Lower lobe of right lung (tissue), 2 donors: ENCODE results near the gene LRP2. TPM values are rescaled to one million over a fixed set of nuclear protein-coding genes. Genes with fewer than 3 reads are reported as not detected.

Experiments used
- ATAC-seq, 2 donors: fragments of 200-7000 bp; cut with Tn5 transposase; one replicate each; pipeline ENCODE4 v1.9.1; 2020 to 2022; ENCODE audit warnings: mild to moderate bottlenecking in 2 of 2, moderate library complexity in 2 of 2
- DNase-seq: peaks from one replicate; pipeline ENCODE4 v3.0.0-alpha.2; 2020
- H3K27ac ChIP-seq: fragments of 200-600 bp; one replicate; pipeline ENCODE4 v1.8.0; 2022
- H3K27me3 ChIP-seq: fragments of 200-600 bp; one replicate; pipeline ENCODE4 v1.8.0; 2022; ENCODE audit warnings: low read depth
- H3K36me3 ChIP-seq: fragments of 200-600 bp; one replicate; pipeline ENCODE4 v1.8.0; 2022; ENCODE audit warnings: mild to moderate bottlenecking
- H3K4me1 ChIP-seq: fragments of 200-600 bp; one replicate; pipeline ENCODE4 v1.8.0; 2022
- H3K4me3 ChIP-seq: fragments of 200-600 bp; one replicate; pipeline ENCODE4 v1.8.0; 2022; ENCODE audit warnings: mild to moderate bottlenecking
- H3K9me3 ChIP-seq: fragments of 200-600 bp; one replicate; pipeline ENCODE4 v1.8.0; 2022
- intact Hi-C: fragments of 100-400 bp; cut with DNase I; formaldehyde crosslinking; loops from one replicate; pipeline ENCODE4 v1.11.0; 2022
- total RNA-seq: library from RNA; stranded (reverse); fragmentation: NEBNext Ultra II Directional; extraction: Animal tissue kit (Norgen Biotek cat#: 25700); gene quantifications from one replicate; pipeline ENCODE4 v1.2.1, GENCODE V29; 2021
- TF ChIP-seq, protein P1 (sequence below): fragments of 200-600 bp; IDR thresholded peaks from one replicate; pipeline ENCODE4 v1.8.0; 2022; ENCODE audit warnings: antibody characterized with exemption, mild to moderate bottlenecking
- donor health status: DM: no; HTN: yes; CAD: no; lungs with severe emphysema.

LRP2 gene
- total RNA-seq, 1 donor from 2014 or later = 47.8 TPM

GRCh38 chr2:169175112-169175511, 187.2 kb downstream of the LRP2 start:
- no peaks in the 10 kb centered on the region for H3K27me3 ChIP-seq
- ATAC-seq (no peak), DNase-seq (no peak)
- H3K27ac ChIP-seq = no peak overlapping the region
- H3K9me3 ChIP-seq = no peaks in the 10 kb centered on the region
- TF ChIP-seq, protein P1, sequence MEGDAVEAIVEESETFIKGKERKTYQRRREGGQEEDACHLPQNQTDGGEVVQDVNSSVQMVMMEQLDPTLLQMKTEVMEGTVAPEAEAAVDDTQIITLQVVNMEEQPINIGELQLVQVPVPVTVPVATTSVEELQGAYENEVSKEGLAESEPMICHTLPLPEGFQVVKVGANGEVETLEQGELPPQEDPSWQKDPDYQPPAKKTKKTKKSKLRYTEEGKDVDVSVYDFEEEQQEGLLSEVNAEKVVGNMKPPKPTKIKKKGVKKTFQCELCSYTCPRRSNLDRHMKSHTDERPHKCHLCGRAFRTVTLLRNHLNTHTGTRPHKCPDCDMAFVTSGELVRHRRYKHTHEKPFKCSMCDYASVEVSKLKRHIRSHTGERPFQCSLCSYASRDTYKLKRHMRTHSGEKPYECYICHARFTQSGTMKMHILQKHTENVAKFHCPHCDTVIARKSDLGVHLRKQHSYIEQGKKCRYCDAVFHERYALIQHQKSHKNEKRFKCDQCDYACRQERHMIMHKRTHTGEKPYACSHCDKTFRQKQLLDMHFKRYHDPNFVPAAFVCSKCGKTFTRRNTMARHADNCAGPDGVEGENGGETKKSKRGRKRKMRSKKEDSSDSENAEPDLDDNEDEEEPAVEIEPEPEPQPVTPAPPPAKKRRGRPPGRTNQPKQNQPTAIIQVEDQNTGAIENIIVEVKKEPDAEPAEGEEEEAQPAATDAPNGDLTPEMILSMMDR = no peak
- no peak overlapping the region for H3K4me3 ChIP-seq
- H3K36me3 ChIP-seq = no peaks in the 10 kb centered on the region
- intact Hi-C loops = no loop called here
- H3K4me1 ChIP-seq = no peaks in the 10 kb centered on the region

- Histone ChIP-seq H3K4me3 (no peak overlapping the region), H3K36me3 (no peaks in the 10 kb centered on the region), H3K9me3 (no peaks in the 10 kb centered on the region), H3K4me1 (no peaks in the 10 kb centered on the region), H3K27ac (no peak overlapping the region), H3K27me3 (no peaks in the 10 kb centered on the region)
- no peak for DNase-seq
- TF ChIP-seq, protein P1 = no peak
- no peak for ATAC-seq
- intact Hi-C loops = no loop called here
Observed at GRCh38 chr2:169173876-169174275, 188.5 kb downstream of the LRP2 start.

DNA sequence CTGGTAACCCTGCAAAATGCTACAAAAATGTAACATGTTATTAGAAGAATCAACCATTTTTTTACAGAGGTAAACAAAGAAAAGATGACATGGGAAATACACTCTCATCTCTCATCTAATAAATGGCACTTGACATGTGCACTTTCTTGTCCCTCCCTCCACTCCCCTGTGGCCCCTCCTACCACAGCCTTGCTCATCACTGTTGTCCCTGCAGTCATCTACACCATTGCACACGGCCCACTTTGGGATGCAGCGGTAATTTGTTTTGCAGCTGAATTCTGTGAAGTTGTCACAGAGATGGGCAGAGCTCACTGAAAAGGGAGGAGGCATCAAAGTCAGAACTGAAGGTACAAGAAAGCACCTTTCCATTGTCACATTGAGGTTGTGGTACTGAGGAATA, 189.4 kb downstream of the LRP2 start:
- TF ChIP-seq, protein P1 = no peak
- Histone ChIP-seq H3K4me3 (no peak overlapping the region), H3K4me1 (no peaks in the 10 kb centered on the region), H3K27ac (no peak overlapping the region), H3K27me3 (no peaks in the 10 kb centered on the region), H3K36me3 (no peaks in the 10 kb centered on the region), H3K9me3 (no peaks in the 10 kb centered on the region)
- no peak for ATAC-seq
- intact Hi-C loops = no loop called here
- no peak for DNase-seq

DNA sequence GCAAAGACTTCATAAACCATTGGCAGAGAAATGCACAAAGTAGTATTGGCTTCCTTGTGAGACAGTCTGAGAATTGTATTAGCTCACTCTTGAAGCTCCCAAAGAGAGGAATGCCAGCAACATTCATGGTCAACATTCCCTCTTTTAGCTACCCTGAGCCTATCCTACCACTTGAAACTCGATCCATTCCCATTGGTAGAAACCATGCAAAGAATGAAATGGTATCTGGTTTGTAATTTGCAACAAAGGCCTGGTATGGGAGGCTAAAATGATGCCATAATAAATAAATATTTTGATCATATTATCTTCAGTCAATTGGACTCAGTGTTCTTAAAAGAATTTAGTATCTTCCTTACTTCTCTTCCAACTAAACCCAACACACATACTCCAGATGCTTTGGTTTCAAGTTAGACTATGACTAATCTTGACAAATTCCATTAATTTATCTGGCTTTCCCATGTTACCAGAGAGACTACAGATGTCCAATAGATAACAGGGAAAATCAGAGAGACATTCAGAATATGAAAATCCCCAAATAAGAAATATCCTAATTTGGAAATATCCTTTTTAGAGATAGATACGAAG, 190.1 kb downstream of the LRP2 start:
- H3K36me3 ChIP-seq = no peaks in the 10 kb centered on the region
- H3K27ac ChIP-seq = no peak overlapping the region
- no peaks in the 10 kb centered on the region for H3K9me3 ChIP-seq
- H3K27me3 ChIP-seq = no peaks in the 10 kb centered on the region
- TF ChIP-seq, protein P1 = no peak
- no peaks in the 10 kb centered on the region for H3K4me1 ChIP-seq
- DNase-seq = no peak
- no peak for ATAC-seq
- H3K4me3 ChIP-seq = no peak overlapping the region
- intact Hi-C loops = no loop called here

DNA sequence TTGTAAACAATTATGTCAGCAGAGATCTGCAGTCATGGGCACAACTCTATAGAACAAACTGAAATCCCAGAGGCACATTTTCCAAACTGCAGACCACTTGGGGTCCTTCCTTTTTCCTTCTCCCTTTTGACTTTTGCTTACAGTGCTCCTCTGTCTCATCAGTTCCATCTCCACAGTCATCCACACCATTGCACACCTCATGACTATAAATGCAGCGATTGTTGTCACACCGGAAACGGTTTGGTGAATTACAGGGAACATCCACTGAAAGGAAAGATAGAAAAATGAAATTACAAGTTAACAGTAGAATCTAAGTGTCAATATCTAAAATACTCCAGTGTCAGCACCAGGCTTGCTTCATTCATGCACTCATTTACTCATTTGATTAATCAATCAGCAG, 196.5 kb downstream of the LRP2 start:
- Histone ChIP-seq H3K9me3 (no peaks in the 10 kb centered on the region), H3K4me3 (no peak overlapping the region), H3K4me1 (no peaks in the 10 kb centered on the region), H3K36me3 (no peaks in the 10 kb centered on the region), H3K27me3 (peaks cover 5% of the 10 kb centered on the region), H3K27ac (no peak overlapping the region)
- intact Hi-C loops = no loop called here
- ATAC-seq = no peak
- TF ChIP-seq, protein P1 = no peak
- no peak for DNase-seq

- intact Hi-C loops = no loop called here
- Histone ChIP-seq H3K27me3 (peaks cover 5% of the 10 kb centered on the region), H3K4me1 (no peaks in the 10 kb centered on the region), H3K36me3 (no peaks in the 10 kb centered on the region), H3K9me3 (no peaks in the 10 kb centered on the region), H3K4me3 (no peak overlapping the region), H3K27ac (no peak overlapping the region)
- DNase-seq (no peak), ATAC-seq (no peak)
- TF ChIP-seq, protein P1 = no peak
Observed at GRCh38 chr2:169164311-169164710, 198.0 kb downstream of the LRP2 start.
